ACHN (cell line): Measurements from ENCODE around the gene OCA2.
A peak's percentile ranks its signal among the peaks of the same experiment; 100 is the strongest.
"Not testable (repeated sequence)": the region's sequence is repeated elsewhere in the genome, so short reads cannot be mapped to it uniquely, and the experiment has no call there.

ENCODE experiments used
- DNase-seq: peaks from one replicate; pipeline ENCODE4 v3.0.0-alpha.2; 2015
- in situ Hi-C: cut with HindIII; loops from 2 replicates; pipeline ENCODE4 v1.10.0; 2017; ENCODE audit warnings: low sequenced_read_pairs, low pct_ligation_motif_present, low pct_unique_long_range_greater_than_20kb

OCA2 gene

DNA sequence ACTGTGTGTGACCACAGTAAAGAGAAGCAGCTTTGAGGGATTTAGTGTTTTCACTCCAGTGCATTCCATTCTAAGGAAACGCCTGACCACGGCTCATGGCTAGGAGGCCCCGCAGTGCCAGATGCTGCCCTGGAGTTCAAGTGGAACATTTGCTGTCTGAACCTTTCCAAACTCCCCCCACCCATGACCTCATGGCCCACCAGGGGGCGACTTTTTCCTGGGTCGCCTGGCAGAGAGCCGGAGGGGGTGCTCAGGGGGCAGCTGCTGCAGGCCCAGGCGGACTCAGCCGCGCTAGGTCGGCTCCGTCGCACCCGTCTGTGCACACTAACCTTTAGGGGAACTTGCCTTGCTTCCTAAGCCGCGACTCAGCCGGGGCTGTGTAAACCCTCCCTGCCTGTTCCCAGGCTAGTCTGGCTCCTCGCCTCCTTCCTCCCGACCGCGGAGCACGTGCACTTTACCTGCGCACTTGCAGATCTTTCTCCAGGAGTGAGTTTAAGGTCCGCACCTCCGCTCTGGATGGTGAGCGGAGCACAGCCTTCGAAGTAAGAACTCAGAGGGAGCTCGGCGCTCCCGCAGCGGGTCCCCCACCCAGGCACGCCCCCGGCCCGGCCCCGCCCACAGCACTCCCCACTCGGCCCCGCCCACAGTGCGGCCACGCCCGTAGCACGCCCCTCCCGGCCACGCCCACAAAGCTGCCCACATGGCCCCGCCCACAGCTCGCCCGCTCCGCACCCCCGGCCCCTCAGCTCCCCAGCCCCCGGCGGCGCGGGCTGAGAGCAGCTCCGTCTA, at the start of gene OCA2:
OCA2 (minus strand) TSS at position 550 of the 789 bp plus-strand sequence. CDS start 17,441 bp downstream, outside the sequence.
- in situ Hi-C loops: no loop called here
- DNase-seq: peak; percentile 53

DNA sequence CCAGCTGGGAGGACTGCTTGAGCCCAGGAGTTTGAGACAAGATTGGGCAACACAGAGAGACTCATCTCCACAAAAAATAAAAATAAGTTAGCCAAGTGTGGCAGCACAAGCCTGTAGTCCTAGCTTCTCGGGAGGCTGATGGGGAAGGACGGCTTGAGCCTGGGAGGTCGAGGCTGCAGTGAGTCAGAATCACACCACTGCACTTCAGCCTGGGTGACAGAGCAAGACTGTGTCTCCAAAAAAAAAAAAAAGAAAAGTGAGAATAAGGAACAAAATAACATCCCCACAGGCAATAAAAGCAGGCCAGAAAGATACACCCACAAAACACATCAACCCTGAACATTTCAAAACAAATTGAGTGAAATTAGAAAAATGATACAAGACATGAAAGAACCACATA, 48.7 kb upstream of the OCA2 start:
- peak; percentile 21 for DNase-seq
- in situ Hi-C loops: no loop called here

DNA sequence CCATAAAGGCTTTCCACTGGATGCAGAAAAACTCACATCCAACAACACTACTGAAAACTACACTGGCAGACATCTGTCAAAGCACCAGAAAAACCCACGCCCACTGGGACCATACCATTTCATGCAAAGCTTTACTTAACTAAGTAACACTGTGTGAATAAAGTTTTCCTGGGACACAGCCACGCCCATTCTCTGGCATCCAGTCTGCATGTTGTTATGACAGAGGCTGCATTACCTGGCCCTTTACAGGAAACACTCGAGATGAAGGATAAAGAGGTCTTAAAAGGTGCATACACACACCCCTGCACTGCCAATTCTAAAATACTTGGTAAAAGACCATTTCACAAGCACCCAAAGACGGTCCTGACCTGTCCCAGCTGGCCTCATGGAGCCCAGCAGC, 46.3 kb upstream of the OCA2 start:
- in situ Hi-C loops, DNase-seq: not testable (repeated sequence)

DNA sequence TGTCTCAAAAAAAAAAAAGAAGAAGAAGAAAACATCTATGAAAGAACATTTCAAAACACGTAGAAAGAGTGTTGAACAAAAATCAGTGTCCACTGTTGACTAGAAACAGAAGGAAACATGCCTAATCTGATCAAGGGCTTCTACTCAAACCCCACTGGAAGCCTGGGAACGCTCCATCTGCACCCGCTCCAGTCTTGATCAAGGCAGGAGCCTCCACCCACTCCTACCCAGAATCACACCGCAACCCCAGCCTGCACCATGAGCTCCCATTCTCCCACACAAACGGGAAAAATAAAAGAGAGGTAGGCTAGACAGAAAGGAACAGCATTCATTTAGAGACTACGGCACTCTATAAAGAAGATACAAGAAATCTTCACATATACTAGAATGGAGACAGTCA, 40.9 kb upstream of the OCA2 start:
- DNase-seq: no peak
- in situ Hi-C loops: no loop called here

DNA sequence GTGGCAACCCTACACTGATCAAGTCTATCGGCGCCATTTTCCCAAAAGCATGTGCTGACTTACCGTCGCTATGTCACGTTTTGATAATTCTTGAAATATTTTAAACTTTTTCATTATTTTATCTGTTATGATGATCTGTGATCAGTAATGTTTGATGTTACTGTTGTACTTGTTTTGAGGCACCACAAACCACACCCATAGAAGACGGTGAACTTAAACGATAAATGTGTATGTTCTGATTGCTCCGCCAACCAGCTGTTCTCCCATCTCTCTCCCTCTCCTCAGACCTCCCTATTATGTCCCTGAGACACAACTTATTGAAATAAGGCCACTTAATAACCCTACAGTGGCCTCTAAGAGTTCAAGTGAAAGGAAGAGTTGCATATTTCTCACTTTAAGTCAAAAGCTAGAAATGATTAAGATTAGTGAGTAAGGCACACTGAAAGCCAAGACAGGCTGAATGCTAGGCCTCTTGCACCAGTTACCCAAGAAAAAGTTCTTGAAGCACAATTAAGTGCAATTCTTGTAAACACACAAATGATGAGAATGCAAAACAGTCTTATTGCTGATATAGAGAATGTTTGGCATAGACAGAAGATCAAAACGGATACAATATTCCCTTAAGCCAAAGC, 38.4 kb upstream of the OCA2 start:
- in situ Hi-C loops: not testable (repeated sequence)

GRCh38 chr15:28136236-28136904, 37.3 kb upstream of the OCA2 start:
- in situ Hi-C loops, DNase-seq: not testable (repeated sequence)

More for the DNA sequence above, 38.4 kb upstream of the OCA2 start:
- not testable (repeated sequence) for DNase-seq

DNA sequence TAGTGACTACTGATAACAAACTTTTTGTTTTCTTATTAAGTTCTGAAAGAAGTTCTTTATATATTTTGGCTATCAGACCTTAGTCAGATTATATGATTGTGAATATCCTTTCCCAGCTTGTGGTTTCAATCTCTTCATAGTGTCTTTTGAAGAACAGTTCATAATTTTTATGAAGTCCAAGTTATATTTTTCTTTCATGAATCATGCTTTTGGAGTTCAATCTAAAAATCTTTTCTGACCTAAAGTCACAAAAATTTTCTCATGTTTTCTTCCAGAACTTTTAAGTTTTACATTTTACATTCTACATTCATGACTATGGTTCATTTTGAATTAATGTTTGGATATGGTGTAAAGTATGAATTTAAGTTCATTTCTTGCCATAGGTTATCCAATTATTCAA, 34.2 kb upstream of the OCA2 start:
- in situ Hi-C loops: no loop called here
- DNase-seq: no peak

DNA sequence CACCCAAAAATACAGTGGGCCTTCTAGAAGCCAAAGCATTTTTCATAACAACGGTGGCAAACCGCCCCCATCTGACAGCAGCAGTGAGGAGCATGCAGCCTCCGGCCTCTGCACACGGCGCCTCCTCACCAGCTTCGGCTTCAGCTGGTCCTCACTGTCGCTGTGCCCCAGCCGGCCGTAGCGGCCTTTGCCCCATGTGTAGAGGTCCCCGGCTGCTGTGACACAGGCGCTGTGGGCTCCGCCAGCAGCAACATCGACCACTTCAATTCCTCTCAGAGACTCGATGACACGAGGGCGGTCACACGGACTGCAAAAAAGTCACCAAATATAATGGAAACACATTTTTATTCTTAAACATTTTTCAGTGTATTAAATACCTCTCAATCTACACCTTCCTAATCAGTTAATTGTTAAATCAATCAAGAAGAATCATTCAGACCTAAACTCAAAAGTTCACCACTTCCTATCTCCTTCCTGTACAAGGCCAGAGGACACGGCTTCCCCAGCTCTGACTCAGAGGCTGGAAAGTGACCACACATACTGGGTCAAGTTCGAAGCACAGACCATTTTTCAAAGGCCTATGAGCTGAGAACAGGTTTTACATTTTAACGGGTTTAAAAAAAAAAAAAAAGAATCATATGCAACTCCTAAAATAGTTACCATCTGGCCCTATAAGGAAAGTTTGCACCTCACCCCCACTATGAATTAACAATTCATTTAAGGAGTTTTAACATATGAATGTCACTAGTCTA, 33.6 kb upstream of the OCA2 start:
- in situ Hi-C loops: no loop called here
- DNase-seq: no peak

- in situ Hi-C loops: no loop called here
These were observed 32.8 kb upstream of the OCA2 start for GRCh38 chr15:28131946-28132345.

DNA sequence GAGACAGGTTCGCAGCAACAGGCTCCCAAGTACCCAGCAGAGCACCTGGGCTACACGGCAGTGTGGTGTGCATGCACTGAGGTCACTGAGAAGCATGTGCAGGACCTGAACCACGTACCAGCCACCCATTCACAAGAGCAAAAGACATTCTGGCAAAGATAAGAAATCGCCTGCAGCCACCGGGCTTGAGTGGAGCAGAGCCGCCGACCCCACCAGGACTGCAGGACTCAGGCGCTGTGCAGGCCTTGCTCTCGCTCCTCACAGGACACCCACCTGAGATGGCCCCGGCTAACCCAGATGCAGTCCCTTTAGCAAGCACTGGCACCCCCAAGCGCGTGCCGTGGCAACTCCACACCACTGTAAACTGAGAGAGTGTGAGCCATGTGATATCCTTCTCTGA, 32.3 kb upstream of the OCA2 start:
- in situ Hi-C loops: no loop called here
- no peak for DNase-seq

More at GRCh38 chr15:28131946-28132345, 32.8 kb upstream of the OCA2 start:
- no peak for DNase-seq

- no peak for DNase-seq
- in situ Hi-C loops: no loop called here
These were observed 31.5 kb upstream of the OCA2 start for GRCh38 chr15:28130651-28131050.

- in situ Hi-C loops: no loop called here
- no peak for DNase-seq
These were observed 30.2 kb upstream of the OCA2 start for GRCh38 chr15:28129231-28129848.

DNA sequence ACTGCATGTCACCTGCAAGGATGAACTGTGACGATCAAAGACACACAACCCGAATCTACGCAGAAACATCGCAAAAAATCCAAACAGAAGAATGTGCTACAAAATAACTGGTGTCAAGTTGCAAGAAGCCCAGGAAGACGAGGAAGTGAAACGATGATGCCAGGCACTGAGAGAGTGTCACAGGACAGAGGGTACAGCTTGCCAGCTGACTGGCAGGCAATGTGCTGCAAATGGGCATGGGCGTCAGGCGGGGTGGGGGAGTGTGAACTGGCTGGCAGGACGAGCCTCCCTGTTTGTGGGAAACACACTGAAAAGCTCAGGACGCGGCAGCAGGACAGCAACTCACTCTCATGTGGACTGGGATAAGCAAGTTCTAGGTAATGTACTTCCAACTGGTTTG, 28.9 kb upstream of the OCA2 start:
- in situ Hi-C loops: no loop called here
- no peak for DNase-seq

DNA sequence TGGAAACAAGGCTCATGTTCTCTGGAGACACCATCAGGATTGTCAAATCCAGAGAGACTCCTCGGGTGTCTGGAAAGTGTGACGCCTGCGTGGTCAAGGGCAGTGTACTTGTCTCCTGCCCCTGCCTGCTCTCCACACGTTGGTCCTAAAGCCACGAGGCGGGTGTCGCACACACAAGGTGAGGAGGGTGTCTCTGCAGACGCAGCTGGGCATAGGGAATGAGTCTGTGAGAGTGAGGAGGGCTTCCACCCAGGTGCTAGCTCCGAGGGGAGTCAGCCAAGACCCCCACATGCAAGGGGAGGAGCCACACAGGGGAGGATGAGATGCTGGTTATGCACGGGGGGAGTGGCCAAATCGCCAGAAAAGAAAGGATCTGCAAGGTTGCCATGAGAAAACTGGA, 27.9 kb upstream of the OCA2 start:
- DNase-seq: no peak
- in situ Hi-C loops: no loop called here

DNA sequence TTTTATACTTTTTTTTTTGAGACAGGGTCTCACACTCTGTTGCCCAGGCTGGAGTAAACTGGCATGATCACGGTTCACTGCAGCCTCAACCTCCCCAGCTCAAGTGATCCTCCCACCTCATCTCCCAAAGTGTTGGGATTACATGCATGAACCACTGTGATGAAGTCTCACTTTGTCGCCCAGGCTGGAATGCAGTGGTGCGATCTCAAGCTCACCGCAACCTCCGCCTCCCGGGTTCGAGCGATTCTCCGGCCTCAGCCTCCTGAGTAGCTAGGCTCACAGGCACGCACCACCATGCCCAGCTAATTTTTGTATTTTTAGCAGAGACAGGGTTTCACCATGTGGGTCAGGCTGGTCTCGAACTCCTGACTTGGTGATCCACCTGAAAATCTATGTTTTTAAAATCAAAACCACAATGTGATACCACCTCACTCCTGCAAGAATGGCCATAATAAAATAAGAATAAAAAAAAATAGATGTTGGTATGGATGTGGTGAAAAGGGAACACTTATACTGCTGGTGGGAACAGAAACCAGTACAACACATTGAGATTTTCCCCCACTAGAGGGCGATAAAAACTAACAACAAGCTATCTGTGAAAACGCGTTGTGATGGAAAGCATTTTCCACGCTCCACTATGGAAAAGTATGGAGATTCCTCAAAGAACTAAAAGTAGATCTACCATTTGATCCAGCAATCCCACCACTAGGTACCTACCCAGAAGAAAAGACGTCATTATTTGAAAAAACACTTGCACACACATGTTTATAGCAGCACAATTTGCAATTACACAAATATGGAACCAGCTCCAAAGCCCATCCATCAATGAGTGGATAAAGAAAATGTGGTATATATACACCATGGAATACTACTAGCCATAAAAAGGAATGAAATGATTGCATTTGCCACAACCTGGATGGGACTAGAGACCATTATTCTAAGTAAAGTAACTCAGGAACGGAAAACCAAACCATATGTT, 26.8 kb upstream of the OCA2 start:
- DNase-seq: peak; percentile 51
- in situ Hi-C loops: no loop called here

GRCh38 chr15:28124841-28125240, 25.7 kb upstream of the OCA2 start:
- no peak for DNase-seq
- in situ Hi-C loops: no loop called here

DNA sequence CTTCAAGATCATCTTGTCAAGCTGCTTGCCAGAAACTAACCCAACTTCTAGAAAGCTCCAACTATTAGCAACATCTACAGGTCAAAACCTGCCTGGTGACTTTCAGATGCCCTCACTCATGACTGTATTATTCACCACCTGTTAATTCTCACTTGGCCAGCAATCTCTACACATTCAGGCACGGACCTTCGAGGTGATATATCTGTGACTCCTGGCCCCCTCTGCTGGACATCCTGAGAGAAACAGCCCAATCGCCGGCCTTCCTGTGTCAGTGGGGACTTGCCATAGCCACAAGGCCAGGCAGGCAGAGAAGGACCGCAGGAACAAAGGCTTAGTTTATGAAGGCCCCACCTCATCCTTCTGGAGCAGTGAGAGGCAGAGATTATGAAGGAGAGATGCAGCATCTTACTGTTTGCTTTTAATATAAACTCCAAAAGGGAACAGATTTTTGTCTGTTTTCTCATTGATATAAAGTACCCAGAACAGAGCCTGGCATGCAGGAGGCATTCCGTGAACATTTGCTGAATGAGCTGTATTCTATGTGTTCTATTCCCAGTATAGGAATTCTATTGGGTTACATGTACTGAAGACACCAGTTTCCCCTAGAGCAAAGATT, 24.4 kb upstream of the OCA2 start:
- in situ Hi-C loops: no loop called here
- DNase-seq: peak; percentile 74
